Brain microvascular endothelial cell (primary cell): ENCODE data around the gene BRCA1.
A peak's percentile ranks its signal among the peaks of the same experiment; 100 is the strongest.
"Not testable (repeated sequence)": the region's sequence is repeated elsewhere in the genome, so short reads cannot be mapped to it uniquely, and the experiment has no call there.

ENCODE experiments used
- DNase-seq: peaks from one replicate; pipeline ENCODE4 v3.0.0-alpha.2; 2020
- H3K27ac ChIP-seq: fragments of 250-450 bp; sonication (Bioruptor Pico); 2 replicates; pipeline ENCODE4 v1.5.1; 2020; ENCODE audit warnings: mild to moderate bottlenecking, moderate library complexity
- H3K27me3 ChIP-seq: fragments of 250-450 bp; sonication (Bioruptor Pico); replicated peaks from 2 replicates; pipeline ENCODE4 v1.5.1; 2020; ENCODE audit warnings: mild to moderate bottlenecking
- H3K36me3 ChIP-seq: fragments of 250-450 bp; sonication (Bioruptor Pico); replicated peaks from 2 replicates; pipeline ENCODE4 v1.5.1; 2020; ENCODE audit warnings: mild to moderate bottlenecking
- H3K4me3 ChIP-seq: 2 replicates; pipeline ENCODE4 v1.5.1; 2011; ENCODE audit warnings: low read depth, mild to moderate bottlenecking, control low read depth, low read length, moderate library complexity
- CTCF ChIP-seq: IDR thresholded peaks from 2 replicates; pipeline ENCODE4 v1.5.1; 2011; ENCODE audit warnings: low read depth, mild to moderate bottlenecking, moderate library complexity, low read length, control low read depth, inconsistent platforms; ENCODE audit errors: missing control alignments
- in situ Hi-C: cut with HindIII; loops from 2 replicates; pipeline ENCODE4 v1.10.0; 2017; ENCODE audit warnings: low sequenced_read_pairs, low pct_ligation_motif_present

Gene BRCA1

DNA sequence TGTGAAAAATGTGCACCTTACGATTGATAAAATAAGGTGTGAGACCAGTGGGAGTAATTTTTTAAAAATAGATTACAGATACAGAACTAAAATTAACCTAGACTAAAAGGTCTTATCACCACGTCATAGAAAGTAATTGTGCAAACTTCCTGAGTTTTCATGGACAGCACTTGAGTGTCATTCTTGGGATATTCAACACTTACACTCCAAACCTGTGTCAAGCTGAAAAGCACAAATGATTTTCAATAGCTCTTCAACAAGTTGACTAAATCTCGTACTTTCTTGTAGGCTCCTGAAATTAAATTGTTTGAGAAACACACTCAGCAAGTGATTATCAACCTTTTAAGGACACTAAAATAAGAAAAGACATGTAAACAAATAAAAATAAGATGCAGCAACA, 20.5 kb downstream of the BRCA1 start:
- Histone ChIP-seq H3K4me3 (no peak overlapping the region), H3K27me3 (no peaks in the 10 kb centered on the region), H3K36me3 (no peaks in the 10 kb centered on the region), H3K27ac (no peak overlapping the region)
- no peak for DNase-seq
- in situ Hi-C loops = no loop called here
- TF ChIP-seq CTCF = no peak

DNA sequence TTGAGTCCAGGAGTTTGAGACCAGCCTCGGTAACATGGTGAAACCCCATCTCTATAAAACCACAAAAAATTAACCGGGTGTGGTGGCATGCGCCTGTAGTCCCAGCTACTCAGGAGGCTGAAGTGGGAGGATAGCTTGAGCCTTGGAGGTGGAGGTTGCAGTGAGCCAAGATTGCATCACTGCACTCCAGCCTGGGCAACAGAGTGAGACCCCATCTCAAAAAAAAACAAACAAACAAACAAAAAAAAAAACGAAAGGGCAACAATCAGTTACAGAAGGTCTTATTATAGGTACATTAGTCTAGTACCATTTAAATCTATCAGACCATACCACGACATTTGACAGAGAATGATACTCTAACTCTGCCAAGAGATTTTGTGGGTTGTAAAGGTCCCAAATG, 29.8 kb downstream of the BRCA1 start:
- H3K36me3 ChIP-seq, H3K27ac ChIP-seq, H3K4me3 ChIP-seq, in situ Hi-C loops, H3K27me3 ChIP-seq, DNase-seq: not testable (repeated sequence)

- no peak for TF ChIP-seq CTCF
- no peak for DNase-seq
- H3K27ac ChIP-seq = no peak overlapping the region
These were observed 30.9 kb downstream of the BRCA1 start for GRCh38 chr17:43094129-43094835.

GRCh38 chr17:43092901-43093300, 32.3 kb downstream of the BRCA1 start:
- Histone ChIP-seq H3K27me3 (no peaks in the 10 kb centered on the region), H3K36me3 (no peaks in the 10 kb centered on the region), H3K27ac (no peak overlapping the region), H3K4me3 (no peak overlapping the region)
- peak; percentile 45 for DNase-seq
- in situ Hi-C loops = no loop called here
- no peak for TF ChIP-seq CTCF

More at GRCh38 chr17:43094129-43094835, 30.9 kb downstream of the BRCA1 start:
- in situ Hi-C loops = no loop called here
- no peak overlapping the region for H3K4me3 ChIP-seq
- no peaks in the 10 kb centered on the region for H3K36me3 ChIP-seq
- H3K27me3 ChIP-seq = no peaks in the 10 kb centered on the region

DNA sequence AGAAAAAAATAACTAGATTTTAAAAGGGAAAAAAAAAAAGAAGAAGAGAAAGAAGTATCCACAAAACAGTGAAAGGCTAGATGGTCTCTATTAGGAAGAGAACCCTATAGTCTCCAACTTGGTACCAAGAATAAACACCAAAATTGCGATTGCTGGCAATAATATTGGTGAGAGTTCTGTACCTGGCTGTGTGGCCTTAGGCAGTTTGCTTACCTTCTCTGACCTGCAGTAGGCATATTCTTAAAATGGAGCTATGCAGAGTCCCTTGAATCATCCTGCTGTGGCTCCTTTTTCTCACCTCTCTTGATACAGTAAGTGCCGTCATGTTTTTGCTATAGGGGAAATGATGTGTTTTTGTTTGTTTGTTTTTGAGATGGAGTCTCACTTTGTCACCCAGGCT, 35.1 kb downstream of the BRCA1 start:
- no peak for TF ChIP-seq CTCF
- no peaks in the 10 kb centered on the region for H3K27me3 ChIP-seq
- no peak overlapping the region for H3K4me3 ChIP-seq
- no peak overlapping the region for H3K27ac ChIP-seq
- in situ Hi-C loops = no loop called here
- no peak for DNase-seq
- no peaks in the 10 kb centered on the region for H3K36me3 ChIP-seq

DNA sequence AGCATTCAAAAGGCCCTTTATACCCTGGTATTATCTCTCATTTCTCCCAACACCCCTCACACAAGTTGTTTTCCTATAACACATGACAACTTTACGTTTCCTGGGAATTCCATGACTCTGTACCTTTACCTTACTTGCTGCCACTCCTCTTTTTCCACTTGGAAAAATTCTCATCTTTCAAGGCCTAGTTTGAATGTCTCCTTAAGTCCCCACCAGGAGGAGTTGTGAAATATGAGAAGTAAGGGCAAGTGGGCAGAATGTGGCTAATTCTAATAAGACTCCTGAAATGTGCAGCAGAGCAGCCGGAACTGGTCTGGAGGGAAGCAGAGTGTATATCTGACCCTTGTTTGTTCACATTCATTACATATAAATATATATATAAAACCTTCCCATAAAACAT, 39.7 kb downstream of the BRCA1 start:
- Histone ChIP-seq H3K4me3 (no peak overlapping the region), H3K27ac (no peak overlapping the region), H3K36me3 (no peaks in the 10 kb centered on the region), H3K27me3 (no peaks in the 10 kb centered on the region)
- no peak for DNase-seq
- in situ Hi-C loops = no loop called here
- TF ChIP-seq CTCF = peak; percentile 21
